HepG2 (cell line): ENCODE data around the gene UBE3D. TPM values are rescaled to one million over a fixed set of nuclear protein-coding genes. Genes with fewer than 3 reads are reported as not detected.
A peak's percentile ranks its signal among the peaks of the same experiment; 100 is the strongest.

ENCODE experiments used
- AGO1 ChIP-seq: fragments of 200-400 bp; formaldehyde crosslinking; IDR thresholded peaks from 2 replicates; pipeline ENCODE4 v1.6.1; 2017; ENCODE audit warnings: mild to moderate bottlenecking, low read depth, low read length, moderate library complexity; ENCODE audit not compliant: poor library complexity, severe bottlenecking
- ELF3 ChIP-seq: IDR thresholded peaks from 2 replicates; pipeline ENCODE4 v1.6.1; 2016; ENCODE audit warnings: missing genetic modification reagents, missing compliant biosample characterization
- JUNB ChIP-seq: sonication (generic); formaldehyde crosslinking; IDR thresholded peaks from 2 replicates; pipeline ENCODE4 v1.8.0; 2022; ENCODE audit warnings: missing genetic modification reagents, mild to moderate bottlenecking, borderline replicate concordance
- KAT8 ChIP-seq: IDR thresholded peaks from 2 replicates; pipeline ENCODE4 v1.6.1; 2016; ENCODE audit warnings: missing genetic modification reagents, missing compliant biosample characterization
- NFE2L2 ChIP-seq: fragments of 150-350 bp; IDR thresholded peaks from 2 replicates; pipeline ENCODE4 v1.6.1; 2014; ENCODE audit warnings: low read length
- STAT5B ChIP-seq: sonication (generic); formaldehyde crosslinking; IDR thresholded peaks from 2 replicates; pipeline ENCODE4 v1.4.0; 2020; ENCODE audit warnings: missing genetic modification reagents
- TIGD3 ChIP-seq: sonication (generic); formaldehyde crosslinking; IDR thresholded peaks from 2 replicates; pipeline ENCODE4 v1.5.1; 2020; ENCODE audit warnings: mild to moderate bottlenecking, missing genetic modification reagents, borderline replicate concordance
- ZGPAT ChIP-seq: IDR thresholded peaks from 2 replicates; pipeline ENCODE4 v1.6.1; 2016; ENCODE audit warnings: mild to moderate bottlenecking
- ZNF318 ChIP-seq: sonication (generic); formaldehyde crosslinking; IDR thresholded peaks from 2 replicates; pipeline ENCODE4 v1.4.0; 2020; ENCODE audit warnings: mild to moderate bottlenecking, missing genetic modification reagents
- ZNF329 ChIP-seq: sonication (generic); formaldehyde crosslinking; IDR thresholded peaks from 2 replicates; pipeline ENCODE4 v1.9.0; 2021; ENCODE audit warnings: low read depth, mild to moderate bottlenecking, missing genetic modification reagents
- ZNF691 ChIP-seq: sonication (generic); formaldehyde crosslinking; IDR thresholded peaks from 2 replicates; pipeline ENCODE4 v1.4.0; 2020; ENCODE audit warnings: missing genetic modification reagents, low read depth, mild to moderate bottlenecking, borderline replicate concordance
- ZNF766 ChIP-seq: sonication (generic); formaldehyde crosslinking; IDR thresholded peaks from 2 replicates; pipeline ENCODE4 v1.5.0; 2020; ENCODE audit warnings: missing genetic modification reagents, borderline replicate concordance
- ZNF841 ChIP-seq: sonication (generic); formaldehyde crosslinking; IDR thresholded peaks from 2 replicates; pipeline ENCODE4 v1.8.1; 2023; ENCODE audit warnings: missing genetic modification reagents, borderline replicate concordance
- polyA plus RNA-seq, 8 experiments: library from polyadenylated mRNA; depleted of rRNA in 3 of 8; stranded (reverse) in 7 of 8; unstranded in 1 of 8; fragments of >200 nt; fragmentation: Illumina TruSeq in 4 of 8; extraction: Trizol in 4 of 8; gene quantifications; 2 replicates each; pipeline versions ENCODE4 v1.2.1 to v1.2.3, GENCODE V29; 2011 to 2016; ENCODE audit warnings: low read depth in 4 of 8, missing spikeins in 1 of 8, mixed read lengths in 1 of 8; ENCODE audit not compliant: insufficient read depth in 1 of 8
- total RNA-seq, 5 experiments: library from RNA; depleted of rRNA; stranded (reverse); fragments of >200 nt; fragmentation: Illumina TruSeq; extraction: Trizol; gene quantifications; 2 replicates each; pipeline ENCODE4 v1.2.3, GENCODE V29; 2016; ENCODE audit warnings: low read depth in 1 of 5

Gene UBE3D
- total and polyA plus RNA-seq, 2 of the 13 experiments (the other 11 are each of a cell fraction or from before 2014, with no cell fraction given) = 5.1 to 11.4 TPM

GRCh38 chr6:83067448-83068439 lies 2.1 kb upstream of the UBE3D start, which contains the start of gene DOP1A (continued):
- TF ChIP-seq ZNF318 (no peak), ELF3 (CRISPR knock-in tag) (peak; percentile 10; the same call in 1 of the 2 replicates), ZNF691 (CRISPR knock-in tag) (no peak; the same call in 1 of the 2 replicates), NFE2L2 (no peak), ZNF841 (CRISPR knock-in tag) (no peak), KAT8 (peak; percentile 73), ZGPAT (CRISPR knock-in tag) (peak; percentile 93), STAT5B (no peak), ZNF329 (0 out of 2 replicates have a peak, but pooled peaks have one; percentile 69), AGO1 (no peak), TIGD3 (no peak), JUNB (CRISPR knock-in tag) (no peak), ZNF766 (CRISPR knock-in tag) (0 out of 2 replicates have a peak, but pooled peaks have one; percentile 85)
